Caco-2 (cell line): ENCODE results near the gene GPX4. TPM values are rescaled to one million over a fixed set of nuclear protein-coding genes. Genes with fewer than 3 reads are reported as not detected.
A peak's percentile ranks its signal among the peaks of the same experiment; 100 is the strongest.

Experiments
- BruUV-seq: library from RNA; stranded (reverse); fragments of 400-500 nt; replicated peaks from 2 replicates; lab custom pipeline; 2021; lab: Mats Ljungman, UMichigan
- CTCF ChIA-PET: fragments of 300-600 bp; sonication (Branson Sonifier 250); formaldehyde crosslinking; loops from one replicate; lab custom pipeline; 2022; ENCODE audit warnings: antibody characterized with exemption; lab: Charles Lee
- POLR2A ChIA-PET: fragments of 300-600 bp; sonication (Branson Sonifier 250); formaldehyde crosslinking; loops from one replicate; lab custom pipeline; 2022; ENCODE audit warnings: antibody characterized with exemption; lab: Charles Lee
- DNase-seq, 2 experiments: peaks; one replicate each; pipeline versions ENCODE4 v3.0.0 to v3.0.0-alpha.2; 2020 to 2022
- H3K27me3 ChIP-seq: replicated peaks from 2 replicates; pipeline ENCODE4 v1.6.0; 2011; ENCODE audit warnings: low read length; ENCODE audit not compliant: control insufficient read depth, insufficient read depth
- H3K36me3 ChIP-seq: 2 replicates; pipeline ENCODE4 v1.5.1; 2011; ENCODE audit warnings: low read length; ENCODE audit not compliant: control insufficient read depth, insufficient read depth
- H3K4me1 ChIP-seq: fragments of 250-450 bp; sonication (Bioruptor Pico); 2 replicates; pipeline ENCODE4 v1.5.1; 2020; ENCODE audit warnings: mild to moderate bottlenecking
- H3K4me3 ChIP-seq: 2 replicates; pipeline ENCODE4 v1.5.1; 2011; ENCODE audit warnings: low read depth, mild to moderate bottlenecking, control low read depth, low read length
- H3K9me3 ChIP-seq: fragments of 250-450 bp; sonication (Bioruptor Pico); 2 replicates; pipeline ENCODE4 v1.5.1; 2020; ENCODE audit warnings: mild to moderate bottlenecking, moderate library complexity
- H3K27ac Mint-ChIP-seq: one replicate; pipeline ENCODE4 v1.8.0; 2022; ENCODE audit warnings: mixed read lengths; ENCODE audit not compliant: unreplicated experiment
- H3K27me3 Mint-ChIP-seq: one replicate; pipeline ENCODE4 v1.8.0; 2022; ENCODE audit warnings: mixed read lengths; ENCODE audit not compliant: insufficient read depth, unreplicated experiment
- H3K36me3 Mint-ChIP-seq: one replicate; pipeline ENCODE4 v1.8.0; 2022; ENCODE audit warnings: mild to moderate bottlenecking, mixed read lengths; ENCODE audit not compliant: insufficient read depth, unreplicated experiment
- H3K4me1 Mint-ChIP-seq: one replicate; pipeline ENCODE4 v1.8.0; 2022; ENCODE audit warnings: low read depth, mixed read lengths; ENCODE audit not compliant: unreplicated experiment
- H3K4me3 Mint-ChIP-seq: one replicate; pipeline ENCODE4 v1.8.0; 2022; ENCODE audit warnings: mild to moderate bottlenecking, moderate library complexity, mixed read lengths; ENCODE audit not compliant: unreplicated experiment
- H3K9me3 Mint-ChIP-seq: one replicate; pipeline ENCODE4 v1.8.0; 2022; ENCODE audit warnings: mixed read lengths; ENCODE audit not compliant: unreplicated experiment
- CTCF ChIP-seq, 2 experiments: fragments of 200-600 bp in 1 of 2; IDR thresholded peaks; 1 replicate in 1 of 2; 2 replicates in 1 of 2; pipeline versions ENCODE4 v1.5.1 to v1.8.0; 2011 to 2022; ENCODE audit warnings: antibody characterized with exemption in 1 of 2, control low read depth in 1 of 2, inconsistent platforms in 1 of 2, low read depth in 1 of 2, low read length in 1 of 2, mild to moderate bottlenecking in 1 of 2, moderate library complexity in 1 of 2; ENCODE audit not compliant: insufficient read depth in 1 of 2, severe bottlenecking in 1 of 2, unreplicated experiment in 1 of 2
- intact Hi-C: fragments of 100-400 bp; cut with micrococcal nuclease; formaldehyde crosslinking; loops from one replicate; pipeline ENCODE4 v1.10.0; 2022; ENCODE audit not compliant: unreplicated experiment
- total RNA-seq: library from RNA; stranded (reverse); gene quantifications from 2 replicates; pipeline ENCODE4 v1.2.3, GENCODE V29; 2022

Gene GPX4
- total RNA-seq, 1 experiment from 2014 or later, result 500 TPM

GRCh38 chr19:1073063-1073955 lies 30.5 kb upstream of the GPX4 start:
- peaks cover 53% of the 10 kb centered on the region for H3K36me3 Mint-ChIP-seq
- H3K27ac Mint-ChIP-seq, result no peak overlapping the region
- no peak overlapping the region for H3K4me3 ChIP-seq
- TF ChIP-seq CTCF (IDR thresholded peaks at IDR 0.05; ENCODE audit: insufficient read depth in 1 of 2, low read depth in 1 of 2, low read length in 1 of 2, severe bottlenecking in 1 of 2, unreplicated experiment in 1 of 2), result no peak
- intact Hi-C loops, result no loop called here
- peaks cover 9% of the 10 kb centered on the region; the same call in 1 of the 2 replicates for H3K4me1 ChIP-seq
- no peaks in the 10 kb centered on the region for H3K9me3 Mint-ChIP-seq
- no peaks in the 10 kb centered on the region for H3K27me3 ChIP-seq
- no peaks in the 10 kb centered on the region for H3K9me3 ChIP-seq
- ChIA-PET CTCF (no interaction called here), POLR2A (interaction anchor here (0.6 kb wide), 1 partner anchor 47 kb away, joined by 3 read pairs; the partner anchor contains the start of gene CNN2)
- peaks cover 15% of the 10 kb centered on the region for H3K4me1 Mint-ChIP-seq
- H3K36me3 ChIP-seq, result no peaks in the 10 kb centered on the region; the same call in 1 of the 2 replicates
- no peak for DNase-seq
- BruUV-seq, result no TSS peak
- no peaks in the 10 kb centered on the region for H3K27me3 Mint-ChIP-seq
- no peak overlapping the region for H3K4me3 Mint-ChIP-seq

- H3K4me3 ChIP-seq, result no peak overlapping the region
- TF ChIP-seq CTCF (IDR thresholded peaks at IDR 0.05; ENCODE audit: insufficient read depth in 1 of 2, low read depth in 1 of 2, low read length in 1 of 2, severe bottlenecking in 1 of 2, unreplicated experiment in 1 of 2), result no peak
- Mint-ChIP-seq H3K27ac (no peak overlapping the region), H3K4me3 (no peak overlapping the region), H3K9me3 (no peaks in the 10 kb centered on the region), H3K4me1 (peaks cover 15% of the 10 kb centered on the region), H3K36me3 (peaks cover 46% of the 10 kb centered on the region), H3K27me3 (no peaks in the 10 kb centered on the region)
- H3K4me1 ChIP-seq, result peaks cover 9% of the 10 kb centered on the region; the same call in 1 of the 2 replicates
- BruUV-seq, result no TSS peak
- intact Hi-C loops, result no loop called here
- no peaks in the 10 kb centered on the region for H3K9me3 ChIP-seq
- no peak for DNase-seq
- ChIA-PET POLR2A (no interaction called here), CTCF (no interaction called here)
- H3K27me3 ChIP-seq, result no peaks in the 10 kb centered on the region
- H3K36me3 ChIP-seq, result no peaks in the 10 kb centered on the region; the same call in 1 of the 2 replicates
These were observed 29.8 kb upstream of the GPX4 start for GRCh38 chr19:1073956-1074517.

- no peak for TF ChIP-seq CTCF (IDR thresholded peaks at IDR 0.05; ENCODE audit: insufficient read depth in 1 of 2, low read depth in 1 of 2, low read length in 1 of 2, severe bottlenecking in 1 of 2, unreplicated experiment in 1 of 2)
- no peak for DNase-seq
- H3K4me1 Mint-ChIP-seq, result peaks cover 15% of the 10 kb centered on the region
- ChIA-PET CTCF (interaction anchor here (1.3 kb wide), 1 partner anchor 10 kb away, joined by 3 read pairs; no protein-coding TSS in a partner anchor), POLR2A (interaction anchor here (1.5 kb wide), 1 partner anchor 10 kb away, joined by 13 read pairs; no protein-coding TSS in a partner anchor)
- no peaks in the 10 kb centered on the region for H3K27me3 Mint-ChIP-seq
- H3K36me3 ChIP-seq, result no peaks in the 10 kb centered on the region; the same call in 1 of the 2 replicates
- no TSS peak for BruUV-seq
- intact Hi-C loops, result loop anchor here (1.0 kb wide), 1 partner anchor 9 kb away; no protein-coding TSS in a partner anchor
- H3K9me3 Mint-ChIP-seq, result no peaks in the 10 kb centered on the region
- H3K4me3 Mint-ChIP-seq, result no peak overlapping the region
- no peak overlapping the region for H3K4me3 ChIP-seq
- H3K27ac Mint-ChIP-seq, result peak overlapping the region; percentile 90
- peaks cover 9% of the 10 kb centered on the region; the same call in 1 of the 2 replicates for H3K4me1 ChIP-seq
- no peaks in the 10 kb centered on the region for H3K9me3 ChIP-seq
- H3K27me3 ChIP-seq, result no peaks in the 10 kb centered on the region
- H3K36me3 Mint-ChIP-seq, result peaks cover 41% of the 10 kb centered on the region
These were observed 29.1 kb upstream of the GPX4 start for GRCh38 chr19:1074544-1075283.
